ENCODE data around the gene ARHGEF16. TPM values are rescaled to one million over a fixed set of nuclear protein-coding genes. Genes with fewer than 3 reads are reported as not detected.

The ARHGEF16 gene
- total and polyA plus RNA-seq, 2 experiments from 2014 or later, result not detected

DNA sequence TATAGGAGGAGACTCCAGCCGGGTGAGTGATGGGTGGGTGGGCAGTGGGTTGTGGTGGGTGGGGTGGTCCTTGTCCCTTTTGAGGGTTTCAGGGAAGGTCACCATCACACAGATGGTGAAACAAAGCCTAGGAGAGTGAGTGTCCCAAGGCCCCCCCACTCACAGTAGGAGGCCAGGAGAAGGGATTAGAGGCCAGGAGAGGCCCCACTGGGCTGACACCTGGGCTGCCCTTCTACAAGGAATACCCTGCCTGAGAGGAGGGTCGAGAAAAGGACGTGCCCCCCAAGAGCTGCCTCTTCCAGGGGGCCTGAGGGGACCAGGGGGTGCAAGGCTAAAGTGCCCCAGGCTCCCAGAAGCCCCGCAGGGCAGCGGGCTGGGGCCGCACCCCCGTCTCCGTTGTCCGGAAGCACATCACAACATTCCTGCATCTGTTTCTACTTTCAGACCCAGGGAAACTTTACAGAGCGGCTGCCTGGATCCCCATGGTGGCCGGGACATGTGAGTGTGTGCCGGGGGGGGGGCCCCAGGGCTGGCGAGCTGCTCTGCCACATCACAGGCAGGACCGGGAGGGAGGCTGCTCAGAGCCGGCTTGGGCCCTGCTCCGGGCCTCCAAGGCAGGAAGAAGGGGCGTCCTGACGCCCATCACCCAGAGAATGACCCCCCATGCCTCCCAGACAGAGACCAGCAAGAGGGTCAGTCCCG, 68.2 kb downstream of the ARHGEF16 start:
- Histone ChIP-seq H3K27me3 (replicated peaks; ENCODE audit: insufficient read depth) (no peaks in the 10 kb centered on the region), H3K9ac (peak overlapping the region; percentile 91), H3K4me3 (no peak overlapping the region), H3K9me3 (ENCODE audit: low read depth) (no peaks in the 10 kb centered on the region), H2AFZ (peak overlapping the region; percentile 32; the same call in 1 of the 2 replicates), H3K4me2 (ENCODE audit: unreplicated experiment) (peak overlapping the region; percentile 41), H3K79me2 (ENCODE audit: insufficient read depth) (no peaks in the 10 kb centered on the region), H3K36me3 (ENCODE audit: low read depth) (no peaks in the 10 kb centered on the region), H3K27ac (peak overlapping the region; percentile 63), H3K4me1 (ENCODE audit: insufficient read depth) (peaks cover 8% of the 10 kb centered on the region), H3K9me2 (ENCODE audit: insufficient read depth) (no peaks in the 10 kb centered on the region), H3F3A (ENCODE audit: insufficient read depth) (no peaks in the 10 kb centered on the region), H4K20me1 (ENCODE audit: insufficient read depth) (no peaks in the 10 kb centered on the region)
- DNase-seq, result peak; percentile 88
- whole genome bisulfite sequencing, 2 experiments (ENCODE audit: low coverage in 1 of 2, low lambda C conversion rate in 2 of 2, missing lambda C conversion rate in 2 of 2), result 6 to 14% methylated on average over 9 to 18 of the region's 19 CpGs
- in situ Hi-C loops (cut with MboI), result no loop called here
- TF ChIP-seq EZH2 (IDR thresholded peaks at IDR 0.05; ENCODE audit: insufficient read depth, poor library complexity, severe bottlenecking), result no peak
- no peak for TF ChIP-seq EZH2phosphoT487 (IDR thresholded peaks at IDR 0.05; ENCODE audit: insufficient read depth, low read depth)

DNA sequence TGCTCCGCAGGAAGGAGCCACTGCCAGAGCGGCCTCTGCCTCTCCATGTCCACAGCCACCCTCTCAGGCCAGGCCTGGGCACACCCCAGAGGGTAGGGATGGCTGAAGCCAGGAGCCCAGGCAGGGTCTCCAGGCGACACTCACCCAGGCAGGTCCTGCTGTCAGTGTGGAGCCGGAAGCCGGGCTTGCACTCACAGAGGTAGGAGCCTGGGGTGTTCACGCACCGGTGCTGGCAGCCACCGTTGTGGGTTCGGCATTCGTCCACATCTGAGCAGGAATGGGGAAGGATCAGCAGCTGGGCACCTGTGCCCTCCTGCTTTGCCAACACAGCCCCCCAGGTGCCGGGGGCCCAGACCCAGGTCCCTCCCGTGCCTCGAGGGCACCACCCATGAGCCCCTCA, 69.5 kb downstream of the ARHGEF16 start:
- no peak for DNase-seq
- in situ Hi-C loops (cut with MboI), result no loop called here
- Histone ChIP-seq H3K9me3 (ENCODE audit: low read depth) (no peaks in the 10 kb centered on the region), H2AFZ (no peak overlapping the region), H3K36me3 (ENCODE audit: low read depth) (no peaks in the 10 kb centered on the region; the same call in 1 of the 2 replicates), H3K4me1 (ENCODE audit: insufficient read depth) (peaks cover 10% of the 10 kb centered on the region), H3K4me2 (ENCODE audit: unreplicated experiment) (no peak overlapping the region), H3K9ac (peak overlapping the region; percentile 91; the same call in 1 of the 2 replicates), H3F3A (ENCODE audit: insufficient read depth) (no peaks in the 10 kb centered on the region), H3K27ac (no peak overlapping the region), H4K20me1 (ENCODE audit: insufficient read depth) (no peaks in the 10 kb centered on the region), H3K9me2 (ENCODE audit: insufficient read depth) (no peaks in the 10 kb centered on the region), H3K4me3 (no peak overlapping the region), H3K27me3 (replicated peaks; ENCODE audit: insufficient read depth) (no peaks in the 10 kb centered on the region), H3K79me2 (ENCODE audit: insufficient read depth) (no peaks in the 10 kb centered on the region)
- 80% methylated on average over 10 to 11 of the region's 13 CpGs for WGBS, 2 experiments (ENCODE audit: low coverage in 1 of 2, low lambda C conversion rate in 2 of 2, missing lambda C conversion rate in 2 of 2)
- TF ChIP-seq EZH2phosphoT487 (IDR thresholded peaks at IDR 0.05; ENCODE audit: insufficient read depth, low read depth), result no peak
- TF ChIP-seq EZH2 (IDR thresholded peaks at IDR 0.05; ENCODE audit: insufficient read depth, poor library complexity, severe bottlenecking), result no peak

DNA sequence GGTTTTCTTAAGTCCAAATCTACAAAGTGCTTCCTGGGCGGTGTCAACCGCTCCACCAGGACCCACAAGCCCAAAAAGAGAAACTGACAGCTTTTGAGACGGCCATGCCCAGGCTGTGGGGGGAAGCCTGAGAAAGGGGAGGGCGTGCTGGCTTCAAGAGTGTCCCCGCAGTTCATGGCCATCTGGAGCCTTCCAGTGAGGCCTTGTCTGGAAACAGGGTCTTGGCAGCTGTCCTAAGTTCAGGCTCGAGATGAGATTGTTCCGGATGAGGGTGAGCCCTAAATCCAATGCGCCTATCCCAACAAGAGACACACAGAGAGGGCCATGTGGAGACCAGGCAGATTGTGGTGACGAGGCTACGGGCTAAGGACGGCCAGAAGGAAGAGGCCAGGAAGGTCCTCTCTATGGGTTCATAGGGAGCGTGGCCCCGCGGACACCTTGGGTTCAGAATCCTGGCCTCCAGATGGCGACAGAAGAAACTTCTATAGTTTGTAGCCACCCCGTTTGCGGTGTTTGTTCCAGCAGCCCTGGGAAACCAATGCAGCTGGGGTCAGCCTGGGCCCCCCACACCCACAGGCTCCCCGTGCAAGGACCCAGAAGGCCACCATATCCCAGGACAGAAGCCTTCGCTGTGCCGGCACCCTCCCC, 70.2 kb downstream of the ARHGEF16 start:
- no peak for DNase-seq
- Histone ChIP-seq H3K9me2 (ENCODE audit: insufficient read depth) (no peaks in the 10 kb centered on the region), H3K4me3 (no peak overlapping the region), H3K27ac (no peak overlapping the region), H3K36me3 (ENCODE audit: low read depth) (no peaks in the 10 kb centered on the region; the same call in 1 of the 2 replicates), H3K27me3 (replicated peaks; ENCODE audit: insufficient read depth) (no peaks in the 10 kb centered on the region), H3K4me2 (ENCODE audit: unreplicated experiment) (no peak overlapping the region), H3K9ac (no peak overlapping the region), H3K9me3 (ENCODE audit: low read depth) (no peaks in the 10 kb centered on the region), H3F3A (ENCODE audit: insufficient read depth) (no peaks in the 10 kb centered on the region), H3K4me1 (ENCODE audit: insufficient read depth) (peaks cover 17% of the 10 kb centered on the region), H4K20me1 (ENCODE audit: insufficient read depth) (no peaks in the 10 kb centered on the region), H3K79me2 (ENCODE audit: insufficient read depth) (no peaks in the 10 kb centered on the region), H2AFZ (no peak overlapping the region)
- no peak for TF ChIP-seq EZH2phosphoT487 (IDR thresholded peaks at IDR 0.05; ENCODE audit: insufficient read depth, low read depth)
- TF ChIP-seq EZH2 (IDR thresholded peaks at IDR 0.05; ENCODE audit: insufficient read depth, poor library complexity, severe bottlenecking), result no peak
- in situ Hi-C loops (cut with MboI), result no loop called here
- 80 to 85% methylated on average over 20 of the region's 20 CpGs for WGBS, 2 experiments (ENCODE audit: low coverage in 1 of 2, low lambda C conversion rate in 2 of 2, missing lambda C conversion rate in 2 of 2)

DNA sequence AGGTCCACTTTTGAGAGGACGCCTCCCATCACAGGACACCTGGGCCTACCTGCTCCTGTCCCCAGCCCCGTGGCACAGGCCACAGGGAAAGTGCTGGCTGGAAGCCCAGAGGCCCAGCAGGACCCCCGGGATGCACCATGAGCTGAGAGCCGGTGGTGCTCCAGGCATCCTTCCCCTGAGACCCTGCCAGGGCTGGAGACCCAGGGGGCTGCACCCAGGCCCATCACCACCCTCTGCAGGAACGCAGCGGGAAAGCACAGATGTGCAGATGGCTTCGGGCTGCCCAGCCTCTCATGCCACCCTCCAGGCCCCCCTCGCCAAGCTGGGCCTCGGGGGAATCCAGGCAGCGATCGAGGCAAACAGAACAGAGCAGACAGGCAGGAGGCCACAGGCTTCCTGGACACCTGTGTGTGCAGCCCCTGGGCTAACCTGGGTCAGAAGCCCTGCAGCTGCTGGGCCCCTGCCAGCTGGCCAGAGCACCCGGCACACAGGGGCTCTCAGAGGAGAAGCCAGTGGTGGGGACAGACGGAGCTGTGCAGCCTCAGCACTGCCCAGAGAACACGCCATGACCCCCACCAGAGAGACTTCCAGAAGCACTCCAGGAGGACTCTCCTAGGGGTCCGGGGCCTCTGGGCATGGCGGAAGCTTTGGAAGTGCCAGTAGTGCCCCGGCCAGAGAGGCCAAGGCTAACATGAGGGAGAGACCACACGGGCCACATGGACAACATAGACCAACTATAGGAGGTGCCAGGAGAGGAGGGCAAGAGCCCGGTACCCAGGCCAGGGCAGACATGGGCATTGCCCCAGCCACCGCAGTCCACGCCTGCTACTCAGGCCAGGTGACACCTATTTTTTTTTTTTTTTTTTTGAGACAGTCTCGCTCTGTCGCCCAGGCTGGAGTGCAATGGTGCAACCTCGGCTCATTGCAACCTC, 71.4 kb downstream of the ARHGEF16 start:
- in situ Hi-C loops (cut with MboI), result no loop called here
- no peak for TF ChIP-seq EZH2 (IDR thresholded peaks at IDR 0.05; ENCODE audit: insufficient read depth, poor library complexity, severe bottlenecking)
- no peak for TF ChIP-seq EZH2phosphoT487 (IDR thresholded peaks at IDR 0.05; ENCODE audit: insufficient read depth, low read depth)
- no peaks in the 10 kb centered on the region for H3K9me3 ChIP-seq (ENCODE audit: low read depth)

More for the DNA sequence above, 71.4 kb downstream of the ARHGEF16 start:
- no peak for DNase-seq
- no peak overlapping the region for H2AFZ ChIP-seq
- no peaks in the 10 kb centered on the region; the same call in 1 of the 2 replicates for H3K36me3 ChIP-seq (ENCODE audit: low read depth)
- peaks cover 21% of the 10 kb centered on the region for H3K4me1 ChIP-seq (ENCODE audit: insufficient read depth)
- H3K9me2 ChIP-seq (ENCODE audit: insufficient read depth), result no peaks in the 10 kb centered on the region
- H3K4me3 ChIP-seq, result no peak overlapping the region
- no peaks in the 10 kb centered on the region for H3K27me3 ChIP-seq (replicated peaks; ENCODE audit: insufficient read depth)
- no peak overlapping the region for H3K4me2 ChIP-seq (ENCODE audit: unreplicated experiment)
- no peak overlapping the region for H3K27ac ChIP-seq
- H3F3A ChIP-seq (ENCODE audit: insufficient read depth), result no peaks in the 10 kb centered on the region
- no peak overlapping the region for H3K9ac ChIP-seq
- WGBS, 2 experiments (ENCODE audit: low coverage in 1 of 2, low lambda C conversion rate in 2 of 2, missing lambda C conversion rate in 2 of 2), result 84 to 87% methylated on average over 21 to 22 of the region's 24 CpGs
- no peaks in the 10 kb centered on the region for H3K79me2 ChIP-seq (ENCODE audit: insufficient read depth)
- H4K20me1 ChIP-seq (ENCODE audit: insufficient read depth), result no peaks in the 10 kb centered on the region

All from GM23248 (cell line).